ENCODE data around the gene CLOCK.

Gene CLOCK

DNA sequence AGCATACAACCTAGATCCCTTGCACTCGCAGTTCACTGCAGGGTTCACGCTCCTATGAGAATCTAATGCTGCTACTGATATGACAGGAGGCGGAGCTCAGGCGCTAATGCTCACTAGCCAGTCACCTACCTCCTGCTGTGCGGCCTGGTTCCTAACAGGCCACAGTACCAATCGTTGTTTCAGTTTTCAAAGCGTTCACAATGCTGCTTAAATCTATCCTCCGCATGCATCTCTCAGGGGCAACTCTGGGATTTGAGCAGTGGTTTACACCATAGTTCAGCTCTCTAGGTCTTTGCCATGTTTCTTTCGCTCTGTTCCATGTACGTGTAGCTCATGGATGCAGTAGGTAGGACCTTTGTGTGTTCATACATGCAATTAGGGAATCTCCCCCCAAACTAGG, 47.2 kb downstream of the CLOCK start:
- Histone ChIP-seq H3K27ac (no peak overlapping the region), H3K4me3 (no peak overlapping the region)

DNA sequence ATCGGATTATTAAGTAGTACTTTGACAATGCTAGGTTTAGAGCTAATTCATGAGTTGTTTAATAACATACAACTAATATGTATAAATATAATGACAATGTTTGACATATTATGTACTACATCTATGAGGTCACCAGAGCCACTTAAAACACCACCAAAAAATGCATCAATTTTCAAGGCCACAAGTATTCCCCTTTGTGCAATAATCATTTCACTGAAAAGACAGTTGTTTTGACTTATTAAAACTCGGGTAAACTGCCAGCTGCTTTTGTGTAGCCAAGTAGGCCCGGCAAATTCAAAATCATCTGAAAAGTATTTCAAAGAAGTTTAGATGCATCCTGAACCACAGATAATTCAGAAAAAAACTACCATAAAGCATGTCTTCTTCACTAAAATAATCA, 48.7 kb downstream of the CLOCK start:
- Histone ChIP-seq H3K4me3 (no peak overlapping the region), H3K27ac (no peak overlapping the region)

DNA sequence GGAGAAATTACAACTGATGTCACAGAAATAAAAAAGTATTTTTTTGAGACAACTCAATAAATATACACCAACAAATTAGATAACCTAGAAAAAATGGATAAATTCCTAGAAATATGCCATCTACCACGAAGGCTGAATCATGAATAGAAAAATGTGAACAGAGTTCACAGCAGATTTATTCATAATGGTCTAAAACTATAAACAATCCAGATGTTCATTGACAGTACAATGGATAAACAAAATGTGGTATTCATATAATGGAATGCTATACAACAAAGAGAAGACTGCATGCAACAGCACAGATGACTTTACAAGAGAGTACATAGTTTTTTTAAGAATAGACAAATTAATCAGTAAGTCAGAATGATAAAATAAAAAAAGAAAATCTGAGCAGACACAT, 55.2 kb downstream of the CLOCK start:
- no peak overlapping the region for H3K27ac ChIP-seq
- no peak overlapping the region for H3K4me3 ChIP-seq

DNA sequence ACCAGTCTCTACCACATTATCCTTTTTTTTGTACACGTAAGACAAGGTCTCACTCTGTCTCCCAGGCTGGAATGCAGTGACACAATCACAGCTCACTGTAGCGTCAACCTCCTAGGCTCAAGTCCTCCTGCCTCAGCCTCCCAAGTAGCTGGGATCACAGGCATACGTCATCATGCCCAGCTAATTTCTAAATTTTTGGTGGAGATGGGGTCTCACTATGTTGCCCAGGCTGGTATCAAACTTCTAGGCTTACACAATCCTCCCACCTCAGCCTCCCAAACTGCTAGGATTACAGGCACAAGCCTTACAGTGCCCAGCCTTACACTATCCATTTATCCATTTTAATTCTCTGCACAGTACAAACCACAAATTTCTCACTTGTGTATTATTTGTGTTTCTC, 58.0 kb downstream of the CLOCK start:
- no peak overlapping the region for H3K4me3 ChIP-seq
- no peak overlapping the region for H3K27ac ChIP-seq

DNA sequence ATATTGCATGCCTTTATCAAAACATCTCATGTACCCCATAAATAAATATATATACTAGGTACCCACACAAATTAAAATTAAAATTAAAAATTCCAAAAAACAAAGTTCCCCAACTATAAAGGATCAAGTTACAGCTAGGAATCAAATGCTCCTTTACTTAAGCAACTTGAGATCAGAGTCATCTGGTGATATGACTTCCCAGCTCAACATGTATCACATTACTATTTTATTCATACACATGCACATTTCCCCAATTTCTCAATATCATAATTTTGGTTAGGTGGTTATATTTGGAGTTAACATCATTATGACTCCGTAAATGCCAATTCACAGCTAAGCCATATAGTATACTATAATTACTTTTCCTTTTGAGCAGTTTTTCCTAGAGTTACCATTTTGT, 60.9 kb downstream of the CLOCK start:
- H3K27ac ChIP-seq, result no peak overlapping the region
- H3K4me3 ChIP-seq, result no peak overlapping the region

DNA sequence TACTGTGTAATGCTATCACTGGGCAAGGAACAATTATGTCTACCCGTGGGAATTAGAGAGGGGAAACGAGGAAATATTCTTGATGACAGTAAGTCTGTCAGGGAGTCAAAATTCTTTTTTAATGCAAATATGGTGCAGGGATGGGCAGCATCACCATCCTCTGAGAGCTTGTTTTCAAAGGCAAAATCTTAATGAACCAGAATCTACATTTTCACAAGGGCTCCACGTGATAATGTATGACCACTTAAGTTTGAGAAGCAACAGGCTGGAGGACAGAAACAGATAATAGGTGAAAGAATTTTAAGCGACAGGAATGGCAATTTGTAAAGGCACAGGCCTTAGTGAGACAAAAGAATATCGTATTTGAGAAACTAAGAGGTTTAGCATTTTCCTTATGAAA, 63.4 kb downstream of the CLOCK start:
- no peak overlapping the region for H3K27ac ChIP-seq
- no peak overlapping the region for H3K4me3 ChIP-seq

DNA sequence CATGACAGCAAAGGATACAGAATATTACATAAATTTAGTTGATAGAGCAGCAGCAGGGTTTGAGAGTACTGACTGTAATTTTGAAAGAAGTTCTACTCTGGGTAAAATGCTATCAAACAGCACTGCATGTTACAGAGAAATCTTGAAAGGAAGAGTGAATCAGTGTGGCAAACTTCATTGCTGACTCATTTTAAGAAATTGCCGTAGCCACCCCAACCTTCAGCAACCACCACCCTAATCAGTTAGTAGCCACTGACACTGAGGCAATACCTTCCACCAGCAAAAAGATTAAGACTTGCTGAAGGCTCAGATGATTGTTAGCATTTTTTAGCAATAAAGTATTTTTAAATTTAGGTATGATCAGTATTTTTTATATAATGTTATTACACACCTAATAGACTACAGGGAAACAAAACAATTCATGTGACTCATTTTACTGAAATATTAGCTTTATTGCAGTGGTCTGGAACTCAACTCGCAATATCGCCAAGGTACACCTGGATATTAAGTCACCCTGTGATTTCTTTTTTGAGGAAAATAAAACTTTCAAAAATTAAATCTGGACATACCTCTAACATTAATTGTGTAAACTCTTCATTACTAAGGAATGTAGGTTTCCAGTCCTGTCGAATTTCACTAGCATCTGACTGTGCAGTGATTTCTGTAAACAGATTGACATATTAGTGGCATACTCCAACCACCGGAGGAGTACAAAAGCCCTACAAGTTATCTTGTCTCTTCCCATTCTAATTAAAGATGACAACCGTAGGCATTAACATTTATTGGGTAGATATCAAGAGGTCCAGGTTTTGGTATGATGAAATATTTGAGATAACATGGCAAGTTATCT, 71.1 kb downstream of the CLOCK start:
- Histone ChIP-seq H3K27ac (no peak overlapping the region), H3K4me3 (no peak overlapping the region)

DNA sequence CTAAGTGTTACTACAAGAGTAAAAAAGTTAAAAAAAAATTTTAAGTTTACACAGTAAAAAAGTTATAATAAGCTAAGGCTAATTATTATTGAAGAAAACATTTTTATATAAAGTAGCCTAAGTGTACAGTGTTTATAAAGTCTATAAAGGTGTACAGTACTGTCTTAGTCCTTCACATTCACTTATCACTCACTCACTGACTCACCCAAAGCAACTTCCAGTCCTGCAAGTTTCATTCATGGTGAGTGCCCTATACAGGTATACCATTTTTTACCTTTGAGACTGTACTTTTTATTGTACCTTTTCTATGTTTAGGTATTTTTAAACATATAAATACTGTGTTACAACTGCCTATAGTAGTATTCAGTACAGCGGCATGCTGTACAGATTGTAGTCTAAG, 76.7 kb downstream of the CLOCK start:
- no peak overlapping the region for H3K27ac ChIP-seq
- H3K4me3 ChIP-seq, result no peak overlapping the region

DNA sequence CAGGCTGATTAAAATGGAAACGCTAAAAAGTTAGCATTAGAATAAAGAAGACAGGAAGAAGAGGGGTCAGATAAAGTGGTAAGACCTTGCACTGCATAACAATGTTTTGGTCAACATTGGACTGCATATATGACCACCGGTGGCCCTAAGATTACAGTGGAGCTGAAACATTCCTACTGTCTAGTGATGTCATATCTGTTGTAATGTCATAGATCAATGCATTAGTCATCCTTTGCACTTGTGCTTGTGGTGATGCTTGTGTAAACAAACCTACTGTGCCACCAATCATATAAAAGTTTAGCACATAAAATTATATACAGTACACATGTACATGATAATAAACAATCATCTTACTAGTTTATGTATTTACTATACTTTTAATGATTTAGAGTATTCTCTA, 78.0 kb downstream of the CLOCK start:
- Histone ChIP-seq H3K27ac (no peak overlapping the region), H3K4me3 (no peak overlapping the region)

DNA sequence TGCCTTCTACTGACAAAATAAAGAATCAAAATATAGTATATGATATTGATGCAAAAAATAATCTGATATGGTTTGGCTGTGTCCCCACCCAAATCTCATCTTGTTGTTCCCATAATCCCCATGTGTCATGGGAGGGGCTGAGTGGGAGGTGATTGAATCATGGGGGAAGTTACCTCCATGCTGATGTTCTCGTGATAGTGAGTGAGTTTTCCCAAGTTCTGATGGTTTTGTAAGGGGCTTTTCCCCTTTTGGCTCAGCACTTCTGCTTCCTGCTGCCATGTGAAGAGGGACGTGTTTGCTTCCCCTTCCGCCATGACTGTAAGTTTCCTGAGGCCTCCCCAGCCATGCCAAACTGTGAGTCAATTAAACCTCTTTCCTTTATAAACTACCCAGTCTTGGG, 80.7 kb downstream of the CLOCK start:
- Histone ChIP-seq H3K4me3 (no peak overlapping the region), H3K27ac (no peak overlapping the region)

DNA sequence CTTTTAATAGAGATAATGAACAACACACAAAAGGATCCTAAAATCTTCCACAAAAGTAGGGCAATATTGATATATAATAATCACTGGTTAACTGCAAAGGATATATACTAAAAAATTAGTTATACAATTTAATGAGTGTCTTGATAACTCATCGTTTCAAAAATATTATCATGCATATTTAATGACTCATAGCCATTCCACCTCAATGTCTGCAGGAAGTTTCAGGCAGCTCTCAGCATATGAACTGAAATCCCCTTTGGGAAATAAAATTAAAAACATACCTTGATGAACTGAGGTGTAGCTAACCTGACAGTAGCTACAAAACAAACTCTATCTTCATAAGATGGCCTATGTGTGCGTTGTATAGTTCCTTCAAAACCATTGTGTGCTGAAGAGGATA, 88.1 kb downstream of the CLOCK start:
- Histone ChIP-seq H3K27ac (no peak overlapping the region), H3K4me3 (no peak overlapping the region)

DNA sequence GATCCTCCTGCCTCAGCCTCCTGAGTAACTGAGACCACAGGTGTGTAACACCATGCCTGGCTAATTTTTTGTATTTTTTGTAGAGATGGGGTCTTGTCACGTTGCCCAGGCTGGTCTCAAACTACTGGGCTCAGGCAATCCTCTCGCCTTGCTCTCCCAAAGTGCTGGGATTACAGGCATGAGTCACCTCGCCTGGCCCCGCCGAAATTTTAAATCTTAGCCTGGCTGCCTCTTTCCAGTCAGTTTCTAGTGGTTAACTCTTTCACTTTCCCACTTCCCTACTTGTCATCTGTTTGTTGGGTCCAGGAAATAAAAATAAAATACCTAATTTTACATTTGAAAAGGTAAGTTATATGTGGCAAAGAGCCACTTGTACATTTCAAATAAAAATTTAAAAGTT, 88.5 kb downstream of the CLOCK start:
- Histone ChIP-seq H3K27ac (no peak overlapping the region), H3K4me3 (no peak overlapping the region)

DNA sequence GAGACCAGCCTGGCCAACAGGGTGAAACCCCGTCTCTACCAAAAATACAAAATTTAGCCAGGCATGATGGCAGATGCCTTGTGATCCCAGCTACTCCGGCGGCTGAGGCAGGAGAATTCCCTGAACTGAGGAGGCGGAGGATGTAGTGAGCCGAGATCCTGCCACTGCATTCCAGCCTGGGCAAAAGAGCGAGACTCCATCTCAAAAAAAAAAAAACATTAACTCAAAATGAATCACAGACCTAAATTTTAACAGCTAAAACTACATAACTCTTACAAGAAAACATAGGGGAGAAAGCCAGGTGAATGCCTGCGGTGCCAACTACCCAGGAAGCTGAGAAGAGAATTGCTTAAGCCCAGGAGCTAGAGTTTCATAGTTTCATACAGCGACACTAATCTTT, 96.1 kb downstream of the CLOCK start:
- H3K4me3 ChIP-seq, result no peak overlapping the region
- H3K27ac ChIP-seq, result no peak overlapping the region

DNA sequence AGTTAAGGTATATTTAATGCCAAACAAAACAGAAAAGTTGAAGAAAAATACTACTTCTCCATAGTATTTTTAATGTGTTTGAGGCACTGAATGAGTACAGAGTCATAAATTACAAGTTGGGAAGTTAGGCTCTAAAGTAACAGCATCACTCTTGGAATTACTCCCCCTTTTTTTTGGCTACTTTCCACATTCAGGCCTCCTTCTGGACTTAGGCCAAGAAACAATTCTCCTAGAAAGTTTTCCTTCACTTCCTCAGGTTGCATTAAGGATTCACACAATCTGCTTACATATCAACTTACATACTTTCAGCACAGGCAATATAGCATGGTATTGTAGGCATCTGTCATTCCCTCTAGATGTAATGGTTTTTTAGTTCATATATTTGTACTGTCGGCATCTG, 98.9 kb downstream of the CLOCK start:
- Histone ChIP-seq H3K27ac (no peak overlapping the region), H3K4me3 (no peak overlapping the region)

DNA sequence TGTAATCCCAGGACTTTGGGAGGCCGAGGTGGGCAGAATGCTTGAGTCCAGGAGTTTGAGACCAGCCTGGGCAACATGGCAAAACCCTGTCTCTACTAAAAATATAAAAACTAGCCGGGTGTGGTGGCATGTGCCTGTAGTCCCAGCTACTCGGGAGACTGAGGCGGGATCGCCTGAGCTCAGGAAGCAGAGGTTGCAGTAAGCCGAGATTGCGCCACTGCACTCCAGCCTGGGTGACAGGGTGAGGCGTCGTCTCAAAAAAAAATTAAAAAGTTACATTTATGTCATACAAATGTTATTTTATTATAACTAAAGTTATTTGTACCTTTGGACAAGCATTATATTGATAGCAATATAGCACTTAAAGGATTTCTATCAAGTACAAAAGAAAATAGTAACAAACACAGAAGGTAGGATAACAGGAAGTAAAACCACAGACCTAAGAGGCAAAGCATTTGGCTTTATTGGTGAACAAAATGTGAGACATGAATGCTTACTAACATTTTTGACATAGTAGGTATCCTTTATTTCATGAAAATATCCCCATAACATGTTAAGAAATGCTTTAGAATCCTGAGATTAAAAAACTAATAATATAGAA, 99.5 kb downstream of the CLOCK start:
- Histone ChIP-seq H3K27ac (peak overlapping the region in 2 of 21 experiments; percentile 43 to 47), H3K4me3 (no peak overlapping the region)

DNA sequence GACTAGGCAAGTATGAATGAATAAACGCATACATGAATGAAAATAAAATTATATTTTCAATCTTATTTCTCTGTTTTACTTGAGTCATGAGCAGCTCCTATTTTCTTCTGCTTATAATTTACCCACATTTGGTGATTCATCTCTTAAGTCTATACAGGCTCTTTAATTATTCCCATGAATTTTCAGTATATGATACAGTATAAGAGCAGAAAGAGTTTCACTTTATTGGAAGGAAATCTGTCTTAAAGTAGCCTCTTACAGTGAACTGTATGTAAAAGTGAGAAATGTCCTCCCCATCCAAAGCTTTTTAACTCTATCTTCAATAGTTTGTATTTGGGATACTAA, 100.2 kb downstream of the CLOCK start:
- Histone ChIP-seq H3K27ac (peak overlapping the region in 1 of 21 experiments; percentile 47), H3K4me3 (no peak overlapping the region)

DNA sequence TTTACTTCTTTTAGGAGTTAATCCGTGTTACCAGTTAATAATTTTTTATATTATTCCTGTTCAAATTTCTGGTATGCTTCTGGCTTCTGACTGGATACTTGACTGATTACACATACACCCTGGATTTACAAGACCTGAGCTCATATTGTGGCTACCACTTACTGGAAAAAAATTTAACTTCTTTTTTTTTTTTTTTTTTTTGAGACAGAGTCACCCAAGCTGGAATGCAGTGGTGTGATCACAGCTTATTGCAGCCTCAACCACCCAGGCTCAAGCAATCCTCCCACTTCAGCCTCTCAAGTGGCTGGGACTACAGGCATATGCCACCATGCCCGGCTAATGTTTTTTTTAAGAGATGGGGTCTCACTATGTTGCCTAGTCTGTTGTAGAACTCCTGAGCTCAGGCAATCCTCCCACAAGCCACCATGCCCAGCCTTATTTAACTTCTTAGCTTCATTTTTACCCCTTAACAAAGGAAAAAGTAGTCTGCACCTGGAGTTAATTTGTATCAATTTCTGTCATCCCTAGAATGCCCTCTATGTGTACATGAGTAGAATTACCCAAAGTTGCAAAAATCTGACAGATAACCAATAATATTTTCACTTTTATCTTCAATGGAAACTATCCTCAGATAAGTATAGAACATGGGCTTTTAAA, 100.7 kb downstream of the CLOCK start:
- Histone ChIP-seq H3K27ac (peak overlapping the region in 1 of 21 experiments; percentile 4), H3K4me3 (no peak overlapping the region)

DNA sequence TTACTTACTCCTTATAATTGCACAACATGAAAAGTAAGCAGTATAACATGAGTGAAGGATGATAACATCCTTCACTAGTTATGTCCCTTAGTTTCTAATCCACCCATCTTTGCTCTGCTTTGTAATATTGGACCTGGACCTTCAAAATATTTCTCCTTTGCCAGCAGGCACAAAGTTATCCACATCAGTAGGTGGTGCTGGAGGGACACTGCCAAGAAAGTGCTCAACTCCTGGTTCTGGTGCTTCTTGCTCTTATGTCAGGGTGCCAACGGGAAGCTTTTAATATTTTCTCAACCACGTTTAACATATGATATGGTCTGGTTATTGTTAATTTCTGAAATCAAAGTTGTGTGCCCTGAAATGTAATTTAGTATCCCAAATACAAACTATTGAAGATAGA, 101.9 kb downstream of the CLOCK start:
- Histone ChIP-seq H3K27ac (no peak overlapping the region), H3K4me3 (no peak overlapping the region)

DNA sequence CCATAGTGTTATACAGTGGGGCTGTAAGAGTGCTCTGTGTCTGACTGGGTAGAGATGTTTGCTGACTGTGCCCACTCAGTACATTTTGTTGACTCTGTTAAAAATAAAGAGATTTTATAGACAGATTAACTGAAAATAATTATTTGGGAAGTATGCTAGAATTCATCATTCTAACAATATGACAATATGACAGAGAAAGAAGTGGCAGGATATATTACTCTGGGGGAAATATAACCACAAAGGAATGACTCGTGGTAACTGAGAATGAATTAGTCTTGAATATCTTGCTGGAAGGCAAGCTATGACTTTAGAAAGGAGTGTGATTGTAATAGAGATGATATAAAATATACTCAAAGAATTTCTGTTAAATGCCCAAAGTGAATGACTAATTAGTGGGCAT, 104.2 kb downstream of the CLOCK start:
- Histone ChIP-seq H3K27ac (no peak overlapping the region), H3K4me3 (no peak overlapping the region)

DNA sequence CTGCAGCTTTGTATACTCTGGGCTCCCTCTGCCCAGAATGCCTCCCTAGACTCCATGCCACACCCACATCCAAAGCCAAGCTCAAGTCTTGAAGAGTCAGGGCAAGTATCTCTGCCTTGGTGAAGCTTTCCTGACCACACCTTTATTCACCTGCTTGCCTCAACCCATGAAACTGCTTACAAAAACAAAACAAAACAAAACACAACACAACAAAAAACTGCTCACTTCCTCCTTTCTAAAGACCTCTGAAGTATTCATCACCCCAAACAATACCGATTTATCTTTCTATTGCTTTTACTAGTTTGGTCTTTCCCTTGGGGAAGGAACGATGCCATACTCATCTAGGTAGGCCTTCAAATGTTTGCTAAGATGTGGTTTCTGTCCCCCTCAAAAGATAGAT, 105.9 kb downstream of the CLOCK start:
- no peak overlapping the region for H3K4me3 ChIP-seq
- H3K27ac ChIP-seq, result no peak overlapping the region

DNA sequence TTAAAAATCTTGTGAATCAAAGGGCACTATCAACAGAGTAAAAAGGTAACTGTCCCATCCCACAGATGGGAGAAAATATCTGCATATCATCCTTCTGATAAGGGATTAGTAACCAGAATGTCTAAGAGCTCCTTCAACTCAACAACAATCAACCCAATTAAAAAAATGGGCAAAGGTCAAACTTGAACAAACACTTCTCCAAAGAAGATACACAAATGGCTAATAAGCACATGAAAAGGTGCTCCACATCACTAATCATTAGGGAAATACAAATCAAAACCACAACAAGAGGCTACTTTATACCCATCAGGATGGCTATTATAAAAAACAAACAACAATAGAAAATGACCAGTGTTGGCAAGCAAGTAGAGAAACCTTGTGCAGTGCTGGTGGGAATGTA, 107.7 kb downstream of the CLOCK start:
- no peak overlapping the region for H3K4me3 ChIP-seq
- H3K27ac ChIP-seq, result no peak overlapping the region

Measured in skin epidermis (tissue), 12 donors.